GM21529 (cell line): ENCODE results near the gene ASB6.

Source experiments
- ATAC-seq: cut with Tn5 transposase; IDR thresholded peaks from one replicate; pipeline ENCODE4 v1.9.1; 2021; ENCODE audit not compliant: unreplicated experiment

Gene ASB6

DNA sequence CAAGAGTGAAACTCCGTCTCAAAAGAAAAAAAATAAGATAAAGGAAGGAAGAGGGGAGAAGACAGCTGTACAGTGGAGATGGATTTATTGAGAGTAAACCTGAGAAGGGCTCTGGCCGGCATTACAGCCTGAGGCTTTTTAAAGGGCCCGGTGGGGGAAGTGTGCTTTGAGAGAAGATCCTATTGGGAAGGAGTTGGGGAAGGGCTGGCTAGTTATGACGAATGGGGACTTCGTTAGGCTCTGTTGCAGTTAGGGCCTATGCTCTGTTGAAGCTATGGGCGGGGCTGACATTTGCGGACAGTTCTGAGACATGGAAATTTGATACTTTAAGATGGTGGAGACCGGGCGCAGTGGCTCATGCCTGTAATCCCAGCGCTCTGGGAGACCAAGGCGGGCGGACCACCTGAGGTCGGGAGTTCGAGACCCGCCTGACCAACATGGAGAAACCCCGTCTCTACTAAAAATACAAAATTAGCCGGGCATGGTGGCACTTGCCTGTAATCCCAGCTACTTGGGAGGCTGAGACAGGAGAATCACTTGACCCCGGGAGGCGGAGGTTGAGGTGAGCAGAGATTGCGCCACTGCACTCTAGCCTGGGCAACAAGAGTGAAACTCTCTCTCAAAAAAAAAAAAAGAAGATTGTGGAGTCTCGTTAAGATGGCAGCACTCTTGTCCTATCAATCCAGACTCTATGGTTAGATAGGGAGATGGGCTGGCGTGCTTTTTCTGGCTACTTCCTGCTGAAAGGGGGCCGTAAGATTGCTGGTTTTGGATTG lies 54.3 kb downstream of the ASB6 start:
- no peak for ATAC-seq

DNA sequence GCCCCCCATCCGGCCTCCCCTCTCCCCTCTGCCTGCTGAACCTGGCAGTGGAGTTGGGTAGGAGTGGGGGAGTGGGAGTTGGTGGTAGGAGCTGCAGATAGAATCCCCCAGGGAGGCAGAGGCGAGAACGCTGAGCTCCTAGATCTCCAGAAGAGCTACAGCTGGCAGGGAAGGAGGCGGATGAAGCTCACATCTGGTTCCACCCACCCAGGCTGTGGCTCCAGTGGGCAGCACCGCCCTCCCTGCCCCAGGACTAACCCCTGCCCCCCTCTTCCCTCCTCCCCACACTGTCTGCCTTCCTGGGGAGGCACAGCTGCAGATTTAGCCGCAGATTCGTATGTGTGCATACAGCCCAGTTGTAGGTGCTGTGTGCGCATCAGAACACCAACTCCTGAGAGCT lies 55.3 kb downstream of the ASB6 start:
- ATAC-seq: no peak

GRCh38 chr9:129586245-129586644 lies 55.7 kb downstream of the ASB6 start:
- ATAC-seq: no peak

DNA sequence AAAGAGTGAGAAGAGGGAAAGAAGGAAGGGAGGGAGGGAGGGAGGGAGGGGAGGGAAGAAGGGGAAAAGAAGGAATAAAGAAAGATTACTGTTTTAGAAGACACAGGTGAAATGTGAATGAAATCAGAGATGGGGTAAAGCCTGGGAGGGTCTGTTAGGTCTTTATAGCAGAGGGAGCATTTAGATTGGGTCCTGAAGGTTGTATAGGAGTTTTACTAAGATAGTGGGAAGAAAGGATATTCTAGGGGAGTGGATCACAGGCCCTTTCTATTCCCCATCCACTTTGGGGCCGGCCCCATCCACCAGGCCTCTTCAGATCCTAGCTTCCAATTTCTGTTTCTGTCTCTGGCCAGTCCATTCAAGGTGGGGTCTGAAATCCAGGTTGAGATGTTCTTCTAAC lies 56.6 kb downstream of the ASB6 start:
- ATAC-seq: no peak
